Ishikawa (cell line): ENCODE results near the gene TNS3.

ENCODE experiments used
- CEBPB ChIP-seq: IDR thresholded peaks from 2 replicates; pipeline ENCODE4 v1.6.1; 2012
- CREB1 ChIP-seq: IDR thresholded peaks from 2 replicates; pipeline ENCODE4 v1.6.1; 2012; ENCODE audit warnings: low read depth
- EGR1 ChIP-seq: IDR thresholded peaks from 2 replicates; pipeline ENCODE4 v1.6.1; 2012
- EP300 ChIP-seq: IDR thresholded peaks from 2 replicates; pipeline ENCODE4 v1.6.1; 2012; ENCODE audit warnings: borderline replicate concordance
- FOXM1 ChIP-seq: IDR thresholded peaks from 2 replicates; pipeline ENCODE4 v1.6.1; 2012; ENCODE audit warnings: low read depth, borderline replicate concordance
- RAD21 ChIP-seq: IDR thresholded peaks from 2 replicates; pipeline ENCODE4 v1.6.1; 2012; ENCODE audit warnings: low read depth
- TAF1 ChIP-seq: IDR thresholded peaks from 2 replicates; pipeline ENCODE4 v1.6.1; 2012; ENCODE audit warnings: low read depth, mild to moderate bottlenecking
- TCF12 ChIP-seq: IDR thresholded peaks from 2 replicates; pipeline ENCODE4 v1.6.1; 2012; ENCODE audit warnings: low read depth
- TEAD4 ChIP-seq: IDR thresholded peaks from 2 replicates; pipeline ENCODE4 v1.6.1; 2012
- YY1 ChIP-seq: IDR thresholded peaks from 2 replicates; pipeline ENCODE4 v1.6.1; 2012; ENCODE audit warnings: low read depth
- ZBTB7A ChIP-seq: IDR thresholded peaks from 2 replicates; pipeline ENCODE4 v1.6.1; 2012; ENCODE audit warnings: low read depth
- TF ChIP-seq, protein P1 (sequence below): IDR thresholded peaks from 2 replicates; pipeline ENCODE4 v1.6.1; 2012
- TF ChIP-seq, protein P2 (sequence below): IDR thresholded peaks from 2 replicates; pipeline ENCODE4 v1.6.1; 2012
- TF ChIP-seq, protein P3 (sequence below): IDR thresholded peaks from 2 replicates; pipeline ENCODE4 v1.6.1; 2012; ENCODE audit warnings: low read depth, mild to moderate bottlenecking

DNA sequence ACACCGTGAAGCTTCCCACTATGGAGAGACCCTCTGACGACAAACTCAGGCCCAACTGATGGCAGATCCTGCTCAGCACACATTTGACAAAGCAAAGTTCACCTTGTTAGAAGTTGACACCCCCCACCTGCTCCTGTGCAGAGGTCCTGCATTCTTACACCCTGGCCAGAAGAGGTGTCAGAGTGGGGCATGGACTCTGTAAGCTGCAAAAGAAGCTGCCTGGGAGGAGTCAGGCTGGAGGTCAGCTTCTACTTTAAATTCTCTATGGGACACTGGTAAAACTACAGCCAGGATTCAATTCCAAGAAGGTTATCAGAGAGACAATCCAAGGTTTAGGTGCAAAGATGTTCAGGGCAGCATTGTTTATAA is 20.0 kb upstream of the TNS3 start:
- no peak for TF ChIP-seq RAD21
- TF ChIP-seq, protein P1, sequence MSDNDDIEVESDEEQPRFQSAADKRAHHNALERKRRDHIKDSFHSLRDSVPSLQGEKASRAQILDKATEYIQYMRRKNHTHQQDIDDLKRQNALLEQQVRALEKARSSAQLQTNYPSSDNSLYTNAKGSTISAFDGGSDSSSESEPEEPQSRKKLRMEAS = no peak
- no peak for TF ChIP-seq TAF1
- no peak for TF ChIP-seq TEAD4
- TF ChIP-seq CEBPB = no peak
- no peak for TF ChIP-seq YY1
- TF ChIP-seq, protein P2, sequence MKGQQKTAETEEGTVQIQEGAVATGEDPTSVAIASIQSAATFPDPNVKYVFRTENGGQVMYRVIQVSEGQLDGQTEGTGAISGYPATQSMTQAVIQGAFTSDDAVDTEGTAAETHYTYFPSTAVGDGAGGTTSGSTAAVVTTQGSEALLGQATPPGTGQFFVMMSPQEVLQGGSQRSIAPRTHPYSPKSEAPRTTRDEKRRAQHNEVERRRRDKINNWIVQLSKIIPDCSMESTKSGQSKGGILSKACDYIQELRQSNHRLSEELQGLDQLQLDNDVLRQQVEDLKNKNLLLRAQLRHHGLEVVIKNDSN = no peak
- TF ChIP-seq CREB1 = no peak
- TF ChIP-seq, protein P3, sequence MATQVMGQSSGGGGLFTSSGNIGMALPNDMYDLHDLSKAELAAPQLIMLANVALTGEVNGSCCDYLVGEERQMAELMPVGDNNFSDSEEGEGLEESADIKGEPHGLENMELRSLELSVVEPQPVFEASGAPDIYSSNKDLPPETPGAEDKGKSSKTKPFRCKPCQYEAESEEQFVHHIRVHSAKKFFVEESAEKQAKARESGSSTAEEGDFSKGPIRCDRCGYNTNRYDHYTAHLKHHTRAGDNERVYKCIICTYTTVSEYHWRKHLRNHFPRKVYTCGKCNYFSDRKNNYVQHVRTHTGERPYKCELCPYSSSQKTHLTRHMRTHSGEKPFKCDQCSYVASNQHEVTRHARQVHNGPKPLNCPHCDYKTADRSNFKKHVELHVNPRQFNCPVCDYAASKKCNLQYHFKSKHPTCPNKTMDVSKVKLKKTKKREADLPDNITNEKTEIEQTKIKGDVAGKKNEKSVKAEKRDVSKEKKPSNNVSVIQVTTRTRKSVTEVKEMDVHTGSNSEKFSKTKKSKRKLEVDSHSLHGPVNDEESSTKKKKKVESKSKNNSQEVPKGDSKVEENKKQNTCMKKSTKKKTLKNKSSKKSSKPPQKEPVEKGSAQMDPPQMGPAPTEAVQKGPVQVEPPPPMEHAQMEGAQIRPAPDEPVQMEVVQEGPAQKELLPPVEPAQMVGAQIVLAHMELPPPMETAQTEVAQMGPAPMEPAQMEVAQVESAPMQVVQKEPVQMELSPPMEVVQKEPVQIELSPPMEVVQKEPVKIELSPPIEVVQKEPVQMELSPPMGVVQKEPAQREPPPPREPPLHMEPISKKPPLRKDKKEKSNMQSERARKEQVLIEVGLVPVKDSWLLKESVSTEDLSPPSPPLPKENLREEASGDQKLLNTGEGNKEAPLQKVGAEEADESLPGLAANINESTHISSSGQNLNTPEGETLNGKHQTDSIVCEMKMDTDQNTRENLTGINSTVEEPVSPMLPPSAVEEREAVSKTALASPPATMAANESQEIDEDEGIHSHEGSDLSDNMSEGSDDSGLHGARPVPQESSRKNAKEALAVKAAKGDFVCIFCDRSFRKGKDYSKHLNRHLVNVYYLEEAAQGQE = no peak
- no peak for TF ChIP-seq FOXM1
- no peak for TF ChIP-seq EP300
- TF ChIP-seq EGR1 = no peak
- TF ChIP-seq TCF12 = no peak
- no peak for TF ChIP-seq ZBTB7A
